Measurements from ENCODE around the gene CD209. TPM values are rescaled to one million over a fixed set of nuclear protein-coding genes. Genes with fewer than 3 reads are reported as not detected.

Gene CD209
- total RNA-seq, 1 experiment from 2014 or later, result not detected

DNA sequence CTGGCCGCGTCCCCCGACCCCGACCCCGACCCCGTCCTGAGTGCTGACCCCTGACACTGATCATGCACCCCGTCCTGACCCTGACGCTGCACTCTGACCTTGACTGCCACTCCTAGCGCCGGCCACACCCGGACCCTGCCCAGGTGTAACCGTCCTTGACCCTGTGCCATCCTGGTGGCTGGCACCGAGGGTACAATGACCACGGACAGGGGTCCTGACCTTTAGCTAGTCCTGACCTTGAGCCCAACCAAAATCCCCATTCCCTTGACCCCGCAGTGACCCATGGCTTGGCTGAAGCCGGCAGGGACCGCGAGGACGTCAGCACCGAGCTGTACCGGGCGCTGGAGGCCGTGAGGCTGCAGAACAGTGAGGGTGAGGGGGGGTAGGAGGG lies 41.6 kb upstream of the CD209 start:
- BruUV-seq (replicated peaks), result no TSS peak
- Histone ChIP-seq H3K27ac (ENCODE audit: low read length) (no peak overlapping the region), H3K4me3 (ENCODE audit: low read depth in 2 of 2, low read length in 2 of 2) (no peak overlapping the region), H3K4me1 (ENCODE audit: control insufficient read depth, insufficient read depth, low read length) (no peaks in the 10 kb centered on the region), H3K36me3 (ENCODE audit: control insufficient read depth, insufficient read depth, low read length) (no peaks in the 10 kb centered on the region), H3K9me3 (ENCODE audit: control insufficient read depth, insufficient read depth, low read depth, low read length) (no peaks in the 10 kb centered on the region), H3K27me3 (ENCODE audit: control insufficient read depth, insufficient read depth, low read length) (no peaks in the 10 kb centered on the region)
- intact Hi-C loops (cut with micrococcal nuclease; ENCODE audit: unreplicated experiment) (no loop called here), in situ Hi-C loops (cut with HindIII; ENCODE audit: low pct_unique_long_range_greater_than_20kb, low sequenced_read_pairs) (no loop called here)
- TF ChIP-seq, protein P1, sequence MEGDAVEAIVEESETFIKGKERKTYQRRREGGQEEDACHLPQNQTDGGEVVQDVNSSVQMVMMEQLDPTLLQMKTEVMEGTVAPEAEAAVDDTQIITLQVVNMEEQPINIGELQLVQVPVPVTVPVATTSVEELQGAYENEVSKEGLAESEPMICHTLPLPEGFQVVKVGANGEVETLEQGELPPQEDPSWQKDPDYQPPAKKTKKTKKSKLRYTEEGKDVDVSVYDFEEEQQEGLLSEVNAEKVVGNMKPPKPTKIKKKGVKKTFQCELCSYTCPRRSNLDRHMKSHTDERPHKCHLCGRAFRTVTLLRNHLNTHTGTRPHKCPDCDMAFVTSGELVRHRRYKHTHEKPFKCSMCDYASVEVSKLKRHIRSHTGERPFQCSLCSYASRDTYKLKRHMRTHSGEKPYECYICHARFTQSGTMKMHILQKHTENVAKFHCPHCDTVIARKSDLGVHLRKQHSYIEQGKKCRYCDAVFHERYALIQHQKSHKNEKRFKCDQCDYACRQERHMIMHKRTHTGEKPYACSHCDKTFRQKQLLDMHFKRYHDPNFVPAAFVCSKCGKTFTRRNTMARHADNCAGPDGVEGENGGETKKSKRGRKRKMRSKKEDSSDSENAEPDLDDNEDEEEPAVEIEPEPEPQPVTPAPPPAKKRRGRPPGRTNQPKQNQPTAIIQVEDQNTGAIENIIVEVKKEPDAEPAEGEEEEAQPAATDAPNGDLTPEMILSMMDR (IDR thresholded peaks at IDR 0.05), result no peak
- TF ChIP-seq SIN3A (IDR thresholded peaks at IDR 0.05; ENCODE audit: borderline replicate concordance, insufficient read depth, low read depth, low read length) (no peak), POLR2AphosphoS5 (IDR thresholded peaks at IDR 0.05; ENCODE audit: low read depth, low read length) (no peak), TCF7L2 (IDR thresholded peaks at IDR 0.05; ENCODE audit: low read depth, low read length) (no peak)
- TF ChIP-seq, protein P2, sequence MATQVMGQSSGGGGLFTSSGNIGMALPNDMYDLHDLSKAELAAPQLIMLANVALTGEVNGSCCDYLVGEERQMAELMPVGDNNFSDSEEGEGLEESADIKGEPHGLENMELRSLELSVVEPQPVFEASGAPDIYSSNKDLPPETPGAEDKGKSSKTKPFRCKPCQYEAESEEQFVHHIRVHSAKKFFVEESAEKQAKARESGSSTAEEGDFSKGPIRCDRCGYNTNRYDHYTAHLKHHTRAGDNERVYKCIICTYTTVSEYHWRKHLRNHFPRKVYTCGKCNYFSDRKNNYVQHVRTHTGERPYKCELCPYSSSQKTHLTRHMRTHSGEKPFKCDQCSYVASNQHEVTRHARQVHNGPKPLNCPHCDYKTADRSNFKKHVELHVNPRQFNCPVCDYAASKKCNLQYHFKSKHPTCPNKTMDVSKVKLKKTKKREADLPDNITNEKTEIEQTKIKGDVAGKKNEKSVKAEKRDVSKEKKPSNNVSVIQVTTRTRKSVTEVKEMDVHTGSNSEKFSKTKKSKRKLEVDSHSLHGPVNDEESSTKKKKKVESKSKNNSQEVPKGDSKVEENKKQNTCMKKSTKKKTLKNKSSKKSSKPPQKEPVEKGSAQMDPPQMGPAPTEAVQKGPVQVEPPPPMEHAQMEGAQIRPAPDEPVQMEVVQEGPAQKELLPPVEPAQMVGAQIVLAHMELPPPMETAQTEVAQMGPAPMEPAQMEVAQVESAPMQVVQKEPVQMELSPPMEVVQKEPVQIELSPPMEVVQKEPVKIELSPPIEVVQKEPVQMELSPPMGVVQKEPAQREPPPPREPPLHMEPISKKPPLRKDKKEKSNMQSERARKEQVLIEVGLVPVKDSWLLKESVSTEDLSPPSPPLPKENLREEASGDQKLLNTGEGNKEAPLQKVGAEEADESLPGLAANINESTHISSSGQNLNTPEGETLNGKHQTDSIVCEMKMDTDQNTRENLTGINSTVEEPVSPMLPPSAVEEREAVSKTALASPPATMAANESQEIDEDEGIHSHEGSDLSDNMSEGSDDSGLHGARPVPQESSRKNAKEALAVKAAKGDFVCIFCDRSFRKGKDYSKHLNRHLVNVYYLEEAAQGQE (IDR thresholded peaks at IDR 0.05; ENCODE audit: insufficient read depth in 1 of 2, low read depth in 2 of 2, low read length in 1 of 2), result no peak
- ATAC-seq (no peak), DNase-seq (ENCODE audit: low read depth, low spot score) (no peak)
- POLR2A ChIA-PET, result no interaction called here
- CTCF ChIA-PET, result interaction anchor here (0.6 kb wide), 1 partner anchor 695 kb away, joined by 3 read pairs; no protein-coding TSS in a partner anchor

GRCh38 chr19:7788178-7788932 lies 41.0 kb upstream of the CD209 start:
- in situ Hi-C loops (cut with HindIII; ENCODE audit: low pct_unique_long_range_greater_than_20kb, low sequenced_read_pairs), result no loop called here
- Histone ChIP-seq H3K4me1 (ENCODE audit: control insufficient read depth, insufficient read depth, low read length) (no peaks in the 10 kb centered on the region), H3K27me3 (ENCODE audit: control insufficient read depth, insufficient read depth, low read length) (no peaks in the 10 kb centered on the region), H3K27ac (ENCODE audit: low read length) (no peak overlapping the region), H3K36me3 (ENCODE audit: control insufficient read depth, insufficient read depth, low read length) (no peaks in the 10 kb centered on the region), H3K4me3 (ENCODE audit: low read depth in 2 of 2, low read length in 2 of 2) (no peak overlapping the region), H3K9me3 (ENCODE audit: control insufficient read depth, insufficient read depth, low read depth, low read length) (no peaks in the 10 kb centered on the region)
- BruUV-seq (replicated peaks), result no TSS peak
- CTCF ChIA-PET, result no interaction called here
- DNase-seq (ENCODE audit: low read depth, low spot score) (no peak), ATAC-seq (no peak)
- intact Hi-C loops (cut with micrococcal nuclease; ENCODE audit: unreplicated experiment), result no loop called here
- TF ChIP-seq POLR2AphosphoS5 (IDR thresholded peaks at IDR 0.05; ENCODE audit: low read depth, low read length), result no peak
- POLR2A ChIA-PET, result no interaction called here

GRCh38 chr19:7787602-7788177 lies 40.4 kb upstream of the CD209 start:
- intact Hi-C loops (cut with micrococcal nuclease; ENCODE audit: unreplicated experiment) (no loop called here), in situ Hi-C loops (cut with HindIII; ENCODE audit: low pct_unique_long_range_greater_than_20kb, low sequenced_read_pairs) (no loop called here)
- no TSS peak for BruUV-seq (replicated peaks)
- ATAC-seq, result no peak
- Histone ChIP-seq H3K4me3 (ENCODE audit: low read depth in 2 of 2, low read length in 2 of 2) (no peak overlapping the region), H3K4me1 (ENCODE audit: control insufficient read depth, insufficient read depth, low read length) (no peaks in the 10 kb centered on the region), H3K27me3 (ENCODE audit: control insufficient read depth, insufficient read depth, low read length) (no peaks in the 10 kb centered on the region), H3K36me3 (ENCODE audit: control insufficient read depth, insufficient read depth, low read length) (no peaks in the 10 kb centered on the region), H3K9me3 (ENCODE audit: control insufficient read depth, insufficient read depth, low read depth, low read length) (no peaks in the 10 kb centered on the region), H3K27ac (ENCODE audit: low read length) (no peak overlapping the region)
- no peak for DNase-seq (ENCODE audit: low read depth, low spot score)
- CTCF ChIA-PET, result no interaction called here
- POLR2A ChIA-PET, result no interaction called here
- no peak for TF ChIP-seq TCF7L2 (IDR thresholded peaks at IDR 0.05; ENCODE audit: low read depth, low read length)
- no peak for TF ChIP-seq SIN3A (IDR thresholded peaks at IDR 0.05; ENCODE audit: borderline replicate concordance, insufficient read depth, low read depth, low read length)
- TF ChIP-seq POLR2AphosphoS5 (IDR thresholded peaks at IDR 0.05; ENCODE audit: low read depth, low read length), result no peak
- TF ChIP-seq, protein P2 (IDR thresholded peaks at IDR 0.05; ENCODE audit: insufficient read depth in 1 of 2, low read depth in 2 of 2, low read length in 1 of 2), result no peak
- TF ChIP-seq, protein P1 (IDR thresholded peaks at IDR 0.05), result no peak

Data from Panc1 (cell line).